NOMO-1 treated with DMSO at 0.1 percent for 48 hours (cell line): ENCODE measurements around the gene KLKB1.
"Not testable (repeated sequence)": the region's sequence is repeated elsewhere in the genome, so short reads cannot be mapped to it uniquely, and the experiment has no call there.

Experiments
- DNase-seq: peaks from one replicate; lab custom pipeline; 2025; ENCODE audit not compliant: unreplicated experiment; lab: John Stamatoyannopoulos, UW

KLKB1 gene

GRCh38 chr4:186226521-186227189, 652 bp upstream of the KLKB1 start:
- DNase-seq: no peak

GRCh38 chr4:186227744-186228513, 622 bp downstream of the KLKB1 start:
- no peak for DNase-seq

GRCh38 chr4:186228514-186228894, 1.2 kb downstream of the KLKB1 start:
- DNase-seq: no peak

GRCh38 chr4:186234367-186234766, 7.1 kb downstream of the KLKB1 start:
- DNase-seq: no peak

- no peak for DNase-seq
Observed at GRCh38 chr4:186236126-186236525, 8.8 kb downstream of the KLKB1 start.

GRCh38 chr4:186240452-186240847, 13.1 kb downstream of the KLKB1 start:
- DNase-seq: no peak

GRCh38 chr4:186240848-186241491, 13.7 kb downstream of the KLKB1 start:
- peak; percentile 44 for DNase-seq

GRCh38 chr4:186241616-186242015, 14.3 kb downstream of the KLKB1 start:
- DNase-seq: no peak

GRCh38 chr4:186242031-186242430, 14.7 kb downstream of the KLKB1 start:
- not testable (repeated sequence) for DNase-seq

GRCh38 chr4:186243331-186243730, 16.0 kb downstream of the KLKB1 start:
- no peak for DNase-seq

GRCh38 chr4:186244835-186245234, 17.5 kb downstream of the KLKB1 start:
- DNase-seq: no peak

- not testable (repeated sequence) for DNase-seq
Observed at GRCh38 chr4:186247062-186247752, 19.9 kb downstream of the KLKB1 start.

- no peak for DNase-seq
Observed at GRCh38 chr4:186248643-186249042, 21.3 kb downstream of the KLKB1 start.

GRCh38 chr4:186249785-186250754, 22.8 kb downstream of the KLKB1 start:
- DNase-seq: no peak

- DNase-seq: no peak
Observed at GRCh38 chr4:186250760-186251159, 23.5 kb downstream of the KLKB1 start.

- DNase-seq: no peak
Observed at GRCh38 chr4:186255122-186255521, 27.8 kb downstream of the KLKB1 start.

GRCh38 chr4:186258216-186258811, 31.0 kb downstream of the KLKB1 start:
- DNase-seq: peak; percentile 56

- DNase-seq: no peak
Observed at GRCh38 chr4:186260117-186260503, 32.8 kb downstream of the KLKB1 start.

- no peak for DNase-seq
Observed at GRCh38 chr4:186260504-186261448, 33.5 kb downstream of the KLKB1 start.
